CD4-positive, alpha-beta T cell treated with Interleukin-6 at 100 ng/mL for 8 hours (primary cell): ENCODE results near the gene RGS10.
A peak's percentile ranks its signal among the peaks of the same experiment; 100 is the strongest.
"Not testable (repeated sequence)": the region's sequence is repeated elsewhere in the genome, so short reads cannot be mapped to it uniquely, and the experiment has no call there.

ENCODE experiments used
- DNase-seq: peaks from one replicate; pipeline ENCODE4 v3.0.0-alpha.2; 2020; ENCODE audit warnings: mixed read lengths, low spot score

RGS10 gene

DNA sequence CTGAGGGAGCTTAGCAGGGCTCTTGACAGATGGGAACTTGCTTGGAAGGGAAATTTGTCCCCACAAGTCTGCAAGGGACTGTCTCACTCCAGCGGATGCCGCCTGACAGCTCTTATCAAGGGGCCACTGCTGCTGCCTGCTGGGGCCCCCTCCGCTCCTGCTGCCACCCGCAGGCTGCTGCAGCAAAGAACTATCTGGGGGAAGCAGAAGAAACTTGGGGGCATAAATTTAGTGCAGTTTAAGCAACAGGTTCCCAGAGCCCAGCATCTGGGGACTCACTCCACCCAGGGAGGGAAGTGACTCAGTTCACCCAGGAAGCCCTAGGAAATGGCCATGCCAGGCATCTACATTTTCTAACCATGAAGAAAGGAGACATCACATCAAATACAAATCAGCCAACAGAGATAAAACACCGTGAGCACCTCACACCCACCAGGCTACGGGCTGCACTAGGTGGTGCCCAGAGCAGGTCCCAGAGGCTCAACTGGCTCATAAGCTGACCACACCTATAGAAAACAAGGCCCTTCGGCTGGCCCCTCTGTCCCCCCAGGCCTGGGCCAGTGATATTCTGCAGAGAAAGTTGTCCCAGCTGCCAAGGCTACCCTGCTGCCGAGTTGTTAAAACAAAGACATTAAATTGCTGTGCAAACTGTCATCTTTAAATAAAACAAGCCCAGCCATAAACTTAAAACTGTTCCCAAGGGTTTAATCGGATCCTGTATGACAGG is 3.7 kb downstream of the RGS10 start:
- DNase-seq, result peak; percentile 32

DNA sequence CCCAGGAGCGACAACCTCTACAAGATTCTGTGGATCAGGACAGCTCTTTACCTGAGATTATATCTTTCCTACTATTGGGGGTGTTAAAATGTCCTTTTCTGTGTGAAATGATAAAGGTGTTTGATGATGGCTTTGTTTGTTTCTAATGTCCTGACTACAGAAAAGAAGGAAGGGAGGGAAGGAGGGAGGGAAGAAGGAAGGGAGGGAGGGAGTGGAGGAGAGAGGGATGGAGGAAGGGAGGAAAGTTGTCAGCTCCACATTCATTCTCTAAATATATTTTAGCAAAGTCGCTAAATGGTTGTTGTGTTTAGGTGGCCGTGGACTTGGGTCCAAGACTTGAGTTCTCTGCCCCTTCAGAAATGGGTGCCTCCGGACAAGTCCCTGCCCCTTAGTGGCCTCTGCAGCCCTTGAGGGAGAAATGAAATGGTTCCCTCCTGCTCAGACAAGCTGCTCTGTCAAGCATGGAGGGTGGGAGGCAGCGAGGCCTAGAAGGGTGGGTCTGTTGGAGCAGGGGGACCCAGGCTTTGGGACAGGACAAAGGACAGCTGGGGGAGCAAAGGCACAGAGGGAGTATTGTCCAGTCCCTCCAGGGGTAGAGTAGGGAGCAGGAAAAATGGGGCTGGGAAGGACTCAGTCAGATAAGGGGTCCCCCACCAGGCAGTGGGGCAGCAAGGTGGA is 4.4 kb downstream of the RGS10 start:
- no peak for DNase-seq

DNA sequence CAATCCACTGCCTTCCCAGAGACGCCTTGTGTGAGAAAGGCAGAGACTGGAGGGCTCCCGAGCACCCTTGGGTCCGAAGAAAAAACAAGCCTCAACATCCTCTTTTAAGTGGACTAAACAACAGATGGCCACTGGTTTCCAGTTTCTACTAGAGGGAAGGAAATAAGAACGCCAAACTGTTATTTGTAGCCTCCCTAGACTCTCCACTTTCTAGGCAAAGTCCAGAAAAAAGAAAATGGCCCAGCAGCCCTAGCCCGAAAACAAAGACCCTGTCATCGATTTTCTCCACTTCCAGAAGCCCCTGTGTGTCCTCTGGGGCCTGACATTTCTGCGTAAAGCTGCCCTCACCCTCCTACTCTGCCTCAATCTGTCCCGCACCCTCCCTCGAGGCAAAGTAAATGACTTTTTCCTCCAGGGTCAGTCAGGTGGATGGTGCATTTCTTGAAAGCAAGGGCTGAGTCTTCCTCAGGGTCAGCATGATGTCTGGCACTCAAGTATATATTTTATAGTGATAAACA is 6.0 kb downstream of the RGS10 start:
- no peak for DNase-seq

GRCh38 chr10:119535837-119536507 is 6.5 kb downstream of the RGS10 start:
- no peak for DNase-seq

- DNase-seq, result no peak
Measured at GRCh38 chr10:119535305-119535704, 7.2 kb downstream of the RGS10 start.

GRCh38 chr10:119533473-119533872 is 9.0 kb downstream of the RGS10 start:
- no peak for DNase-seq

GRCh38 chr10:119532791-119533190 is 9.7 kb downstream of the RGS10 start:
- DNase-seq, result not testable (repeated sequence)

DNA sequence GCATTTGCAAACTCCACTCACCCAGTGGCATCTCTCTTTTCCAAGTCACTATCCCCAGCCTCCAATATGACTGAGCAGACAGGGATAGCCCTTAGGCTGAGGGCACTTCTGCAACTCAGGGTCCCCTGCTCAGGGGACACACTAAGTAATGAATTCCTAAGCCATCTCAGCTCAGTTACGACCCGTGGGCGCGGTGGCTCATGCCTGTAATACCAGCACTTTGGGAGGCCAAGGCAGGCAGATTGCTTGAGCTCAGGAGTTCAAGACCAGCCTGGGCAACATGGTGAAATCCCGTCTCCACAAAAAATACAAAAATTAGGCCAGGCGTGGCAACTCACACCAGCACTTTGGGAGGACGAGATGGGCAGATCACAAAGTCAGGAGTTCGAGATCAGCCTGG is 10.3 kb downstream of the RGS10 start:
- DNase-seq, result not testable (repeated sequence)

GRCh38 chr10:119531067-119531466 is 11.5 kb downstream of the RGS10 start:
- no peak for DNase-seq

DNA sequence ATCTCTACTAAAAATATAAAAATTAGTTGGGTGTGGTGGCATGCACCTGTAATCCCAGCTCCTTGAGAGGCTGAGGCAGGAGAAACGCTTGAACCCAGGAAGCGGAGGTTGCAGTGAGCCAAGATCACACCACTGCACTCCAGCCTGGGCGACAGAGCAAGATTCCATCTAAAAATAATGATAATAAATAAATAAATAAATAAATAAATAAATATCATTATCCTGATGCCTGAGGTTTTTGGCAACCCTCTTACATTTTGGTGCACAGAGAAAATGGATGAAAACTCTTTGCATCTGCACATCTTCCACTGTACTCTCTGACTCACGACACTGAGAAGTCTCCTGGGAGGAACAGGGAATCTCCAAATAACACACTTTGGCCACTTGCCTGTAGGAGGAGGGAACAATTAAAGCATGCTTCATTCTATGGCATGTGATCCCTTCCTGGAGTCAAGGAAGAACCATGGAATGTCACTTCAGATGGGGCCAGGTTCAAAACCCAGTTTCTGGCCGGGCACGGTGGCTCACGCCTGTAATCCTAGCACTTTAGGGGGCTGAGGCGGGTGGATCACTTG is 13.8 kb downstream of the RGS10 start:
- not testable (repeated sequence) for DNase-seq

DNA sequence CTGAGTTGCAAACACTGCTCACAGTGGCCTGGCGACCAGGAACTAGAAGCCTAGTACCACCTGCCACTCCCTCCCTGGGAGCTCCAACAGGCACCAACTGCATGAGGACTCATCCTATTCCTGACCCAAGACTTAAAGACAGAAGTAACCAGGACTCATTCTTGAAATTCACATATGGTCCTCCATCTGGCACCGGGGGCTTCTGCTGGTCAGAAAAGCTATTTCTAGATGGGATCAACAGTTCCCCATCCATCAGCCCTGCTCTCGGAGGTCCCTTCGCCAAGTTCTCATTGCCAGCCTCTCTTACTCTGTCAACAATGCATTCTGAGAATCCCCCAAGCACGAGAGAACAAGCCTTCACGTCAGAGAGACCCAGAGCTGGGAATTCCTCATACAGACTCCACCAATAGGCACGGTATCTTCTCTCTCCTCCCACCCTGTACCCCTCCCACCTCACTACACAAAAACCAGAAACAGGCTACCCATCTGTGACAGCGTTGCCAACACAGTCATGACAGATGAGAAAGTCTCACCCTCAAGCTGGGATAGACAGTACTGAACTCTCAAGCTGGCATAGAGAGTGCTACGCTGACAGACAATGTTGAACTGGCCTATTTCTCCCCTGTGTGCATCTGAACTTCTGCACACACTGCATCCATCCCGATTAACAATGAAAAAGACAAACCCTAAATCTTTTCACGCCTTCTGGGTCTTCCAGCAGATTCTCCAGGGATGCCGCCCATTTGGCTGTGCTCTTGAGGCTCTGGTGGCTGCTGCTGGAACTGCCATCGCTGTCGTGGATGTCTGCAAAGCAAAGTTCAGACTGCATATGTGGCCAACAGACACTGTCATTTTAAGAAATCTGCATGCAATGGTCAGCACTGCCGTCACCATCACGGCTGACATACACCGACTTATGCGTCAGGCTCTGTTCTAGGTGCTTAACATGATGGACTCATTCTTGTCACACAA is 15.6 kb downstream of the RGS10 start:
- no peak for DNase-seq

DNA sequence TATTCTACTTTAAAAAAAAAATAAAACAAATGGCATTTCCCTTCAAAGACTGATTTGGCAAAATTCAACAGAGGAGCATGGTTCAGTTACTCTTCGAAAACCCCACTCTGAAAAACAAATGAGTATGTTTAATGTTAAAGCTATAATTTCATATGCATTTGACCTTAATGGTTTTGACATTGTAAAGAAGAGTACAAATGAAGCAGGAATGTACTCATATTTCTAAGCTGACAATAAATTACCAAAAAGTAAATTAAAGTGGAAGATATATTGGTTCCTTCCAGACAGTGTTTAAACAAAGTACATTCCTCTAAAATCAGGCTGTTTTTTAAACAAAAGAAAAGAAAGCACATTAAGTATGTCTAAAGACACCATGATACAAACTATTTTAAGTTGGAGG is 16.4 kb downstream of the RGS10 start:
- DNase-seq, result no peak

DNA sequence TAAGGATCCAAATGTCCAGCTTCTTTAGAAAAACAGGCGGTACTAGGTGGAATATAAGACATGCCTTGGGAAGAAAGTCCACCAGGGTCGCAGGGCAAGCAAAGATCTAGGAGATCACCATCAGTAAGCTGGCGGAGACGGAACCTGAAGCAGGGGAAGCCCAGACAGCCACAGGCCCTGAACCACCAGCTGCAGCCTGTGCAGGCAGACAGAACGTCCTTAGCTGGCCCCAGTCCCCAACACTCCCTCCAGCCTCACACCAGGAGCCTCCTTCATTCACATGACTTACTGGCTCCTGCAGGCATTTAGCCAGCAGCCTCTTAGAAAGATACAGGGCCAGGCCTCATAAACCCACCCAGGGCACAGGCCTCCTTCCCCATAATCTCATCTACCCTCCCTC is 17.4 kb downstream of the RGS10 start:
- DNase-seq, result no peak

DNA sequence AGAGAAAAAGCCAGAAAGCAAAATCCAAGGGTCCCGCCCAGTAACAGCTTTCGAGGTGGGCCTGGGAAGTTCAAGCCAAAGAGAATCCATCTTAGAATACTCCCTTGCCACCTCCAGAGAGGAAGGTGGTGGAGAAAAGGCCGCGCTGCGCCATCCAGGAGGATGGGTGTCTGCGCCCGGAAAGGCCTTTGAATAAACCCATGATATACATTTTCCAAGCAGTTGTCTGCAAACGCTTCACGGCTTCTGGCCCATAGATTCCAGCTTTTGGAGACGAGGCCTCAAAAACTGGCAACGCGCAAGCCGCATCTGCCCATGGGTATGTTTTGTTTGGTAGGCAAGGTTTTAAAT is 17.8 kb downstream of the RGS10 start:
- DNase-seq, result no peak

GRCh38 chr10:119523895-119524719 is 18.4 kb downstream of the RGS10 start:
- DNase-seq, result no peak

- no peak for DNase-seq
Measured at GRCh38 chr10:119522747-119523426, 19.6 kb downstream of the RGS10 start.

- no peak for DNase-seq
Measured at GRCh38 chr10:119521443-119522204, 20.9 kb downstream of the RGS10 start.

- DNase-seq, result no peak
Measured at GRCh38 chr10:119520283-119520682, 22.2 kb downstream of the RGS10 start.

- DNase-seq, result no peak
Measured at GRCh38 chr10:119518936-119519335, 23.6 kb downstream of the RGS10 start.
